Stimulated activated CD8-positive, alpha-beta memory T cell treated with anti-CD3 and anti-CD28 coated beads, Interleukin-4, amount 100 ng/mL, for 24 hours (primary cell): ENCODE measurements around the gene VDR.

Experiments used
- DNase-seq: peaks from one replicate; pipeline ENCODE4 v3.0.0-alpha.2; 2020; ENCODE audit warnings: low read depth

VDR gene

DNA sequence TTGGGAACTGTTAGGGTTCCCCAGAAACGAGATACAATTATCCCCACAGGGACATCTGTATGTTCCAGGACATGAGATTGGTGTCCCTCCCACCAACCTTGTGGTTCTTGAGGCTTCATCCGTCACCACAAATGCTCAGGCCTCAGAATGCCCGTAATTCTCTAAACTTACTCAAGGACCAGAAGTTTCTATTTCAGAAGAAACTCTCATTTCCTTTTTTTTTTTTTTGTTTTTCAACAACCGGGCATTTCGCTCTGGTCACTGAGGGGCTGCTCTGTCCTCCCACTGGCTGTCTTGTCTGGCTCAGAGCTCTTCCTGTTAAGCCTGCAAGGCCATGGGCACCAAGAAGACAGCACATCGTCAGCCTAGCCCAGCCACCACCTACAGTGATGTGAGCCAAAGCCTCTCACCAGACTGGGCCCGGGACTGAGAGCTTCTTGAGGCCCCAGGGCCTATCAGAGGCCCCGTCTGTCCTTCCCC lies 36.2 kb downstream of the VDR start:
- no peak for DNase-seq

GRCh38 chr12:47868041-47868440 lies 36.8 kb downstream of the VDR start:
- no peak for DNase-seq

DNA sequence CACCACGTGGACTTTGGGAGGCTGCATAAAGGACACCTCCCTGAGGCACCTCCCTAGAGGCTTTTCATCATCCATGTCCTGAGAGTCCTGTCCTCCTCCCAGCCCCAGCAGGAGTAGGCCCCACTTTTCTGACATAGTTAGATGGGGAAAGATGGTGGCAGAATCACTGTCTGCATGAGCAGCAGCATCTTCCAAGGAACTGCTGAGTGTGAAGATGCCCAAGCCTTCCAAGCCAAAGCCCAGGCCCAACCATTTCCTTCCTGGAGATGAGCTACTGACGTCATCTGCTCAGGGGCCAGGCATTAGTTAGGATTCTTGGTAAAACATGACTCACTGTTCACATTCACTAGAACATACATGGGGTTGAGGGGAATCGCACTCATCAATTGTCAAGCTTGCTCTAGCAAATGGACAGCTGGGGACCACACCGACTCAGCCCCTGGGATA lies 37.3 kb downstream of the VDR start:
- DNase-seq: no peak

DNA sequence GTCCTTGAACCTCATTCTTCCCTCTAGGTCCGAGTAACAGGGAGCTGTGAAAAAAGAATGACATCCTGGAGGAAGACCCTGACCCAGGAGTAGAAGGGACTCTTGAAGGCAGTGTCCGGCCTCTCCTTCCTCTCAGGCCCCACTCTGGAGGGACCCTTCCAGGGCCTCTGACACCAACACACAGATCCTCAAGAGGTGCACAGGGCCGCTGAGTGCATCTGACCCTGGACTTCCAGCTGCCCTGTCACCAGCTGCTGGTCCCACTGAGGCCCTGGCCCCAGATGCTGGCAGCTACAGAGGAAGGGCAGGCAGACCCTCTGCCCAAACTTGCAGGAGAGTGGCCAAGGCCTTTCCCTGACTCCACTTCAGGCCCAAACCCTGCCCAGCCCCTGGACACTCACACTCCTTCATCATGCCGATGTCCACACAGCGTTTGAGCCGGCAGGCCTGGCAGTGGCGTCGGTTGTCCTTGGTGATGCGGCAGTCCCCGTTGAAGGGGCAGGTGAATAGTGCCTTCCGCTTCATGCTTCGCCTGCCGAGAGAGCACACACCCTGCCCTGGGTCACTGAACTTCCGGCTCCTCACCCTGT lies 40.1 kb downstream of the VDR start:
- no peak for DNase-seq

DNA sequence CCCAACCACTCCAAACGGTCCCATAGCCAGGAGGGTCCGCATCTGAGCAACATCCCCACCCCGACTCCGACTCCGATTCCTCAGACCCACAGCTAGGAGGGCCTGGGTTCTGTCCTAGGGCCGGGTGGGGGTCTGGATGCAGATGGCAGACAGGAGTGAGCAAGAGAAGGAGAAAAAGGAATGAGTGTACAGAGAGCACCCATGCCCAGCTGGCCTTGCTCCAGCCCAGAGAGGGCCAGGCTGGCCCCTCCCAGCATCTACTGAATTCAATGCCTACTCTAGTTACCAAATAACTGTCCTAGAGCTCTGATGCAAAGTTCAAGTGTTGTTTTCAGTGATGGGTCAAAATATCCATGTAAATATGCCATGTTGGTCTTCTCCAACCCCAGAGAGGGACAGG lies 40.8 kb downstream of the VDR start:
- no peak for DNase-seq

DNA sequence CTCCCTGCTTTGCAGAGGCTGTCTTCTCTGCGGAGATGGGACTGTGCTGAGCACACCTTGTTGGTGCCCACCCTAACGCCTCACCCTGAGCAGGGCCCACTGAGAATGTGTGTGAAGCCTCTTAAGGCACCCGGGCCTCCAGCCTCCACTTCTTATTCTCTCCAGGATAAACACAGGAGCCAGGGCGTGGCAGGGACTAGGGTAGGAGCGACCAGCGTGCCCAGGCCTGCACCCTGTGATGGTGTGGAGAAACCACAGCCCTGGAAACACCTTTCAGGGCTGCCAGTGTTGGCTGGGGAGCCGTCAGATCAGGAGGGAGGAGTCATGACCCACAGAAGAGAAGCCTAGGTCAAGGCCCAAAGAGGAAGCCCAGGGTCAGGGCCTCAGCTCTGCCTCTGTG lies 41.3 kb downstream of the VDR start:
- no peak for DNase-seq

GRCh38 chr12:47862881-47863280 lies 41.9 kb downstream of the VDR start:
- DNase-seq: no peak

DNA sequence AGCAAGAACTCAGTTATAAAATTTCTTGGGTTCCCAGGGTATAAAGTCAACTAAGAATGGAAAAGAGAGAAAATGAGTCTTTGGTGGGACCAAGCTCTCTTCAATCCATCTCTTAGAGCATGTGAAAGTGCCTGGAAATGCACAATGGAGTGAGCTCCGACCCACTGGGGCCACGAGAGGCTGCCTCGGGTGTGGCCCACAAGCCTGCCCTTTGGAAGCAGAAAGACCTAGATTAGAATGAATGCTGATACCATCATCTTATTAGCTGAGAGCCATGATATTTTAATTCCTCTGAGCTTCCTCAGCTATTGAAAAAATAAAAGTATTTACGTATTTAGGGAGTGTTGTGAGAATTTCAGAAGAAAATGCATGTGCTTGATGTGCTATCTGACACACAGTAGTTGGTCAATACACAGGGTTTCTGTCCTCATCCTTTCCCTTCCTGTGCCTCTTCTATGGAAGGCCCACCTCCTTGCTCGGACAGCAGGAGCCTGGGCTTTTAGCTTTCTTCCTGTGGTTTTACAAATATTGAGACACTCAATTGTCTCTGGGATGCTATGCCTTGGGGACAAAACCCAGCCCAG lies 42.5 kb downstream of the VDR start:
- DNase-seq: no peak

- no peak for DNase-seq
Observed at GRCh38 chr12:47860873-47861272, 43.9 kb downstream of the VDR start.

- DNase-seq: no peak
Observed at GRCh38 chr12:47860279-47860841, 44.4 kb downstream of the VDR start.

DNA sequence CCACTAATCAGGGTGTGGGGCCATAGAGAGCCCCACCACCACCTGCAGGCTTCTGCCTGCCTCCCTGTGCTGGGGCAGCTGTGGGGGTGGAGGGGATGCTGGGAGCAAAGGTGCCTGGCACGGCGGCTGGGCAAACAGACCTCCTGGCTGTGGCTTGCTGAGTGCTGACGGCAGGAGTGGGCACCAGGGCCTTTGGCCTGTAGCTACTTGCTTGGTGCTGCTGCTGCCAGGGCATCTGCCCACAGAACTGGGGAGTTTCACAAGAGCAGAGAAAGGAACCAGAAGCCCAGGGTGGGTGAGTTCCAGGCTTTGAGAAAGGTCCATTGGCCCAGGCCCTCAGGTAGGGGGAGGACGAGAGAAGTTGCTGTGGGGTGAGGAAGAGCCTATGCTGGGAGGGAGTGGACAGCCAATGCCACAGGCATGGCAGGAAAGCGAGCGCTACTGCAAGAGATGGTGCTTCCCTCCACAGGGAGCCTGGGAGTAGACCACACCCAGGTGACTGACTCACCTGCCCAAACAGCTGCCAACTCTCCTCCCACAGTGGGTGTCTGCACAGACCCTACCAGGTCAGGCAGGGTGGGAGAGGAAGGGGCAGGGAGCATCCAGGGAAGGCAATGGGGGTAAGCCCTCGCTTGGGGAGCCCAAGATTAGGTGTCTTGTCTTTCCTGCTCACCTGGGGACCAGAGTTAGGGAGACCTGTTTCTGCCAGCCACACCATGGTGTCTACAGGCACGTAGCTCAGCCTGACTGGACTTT lies 46.1 kb downstream of the VDR start:
- DNase-seq: no peak

DNA sequence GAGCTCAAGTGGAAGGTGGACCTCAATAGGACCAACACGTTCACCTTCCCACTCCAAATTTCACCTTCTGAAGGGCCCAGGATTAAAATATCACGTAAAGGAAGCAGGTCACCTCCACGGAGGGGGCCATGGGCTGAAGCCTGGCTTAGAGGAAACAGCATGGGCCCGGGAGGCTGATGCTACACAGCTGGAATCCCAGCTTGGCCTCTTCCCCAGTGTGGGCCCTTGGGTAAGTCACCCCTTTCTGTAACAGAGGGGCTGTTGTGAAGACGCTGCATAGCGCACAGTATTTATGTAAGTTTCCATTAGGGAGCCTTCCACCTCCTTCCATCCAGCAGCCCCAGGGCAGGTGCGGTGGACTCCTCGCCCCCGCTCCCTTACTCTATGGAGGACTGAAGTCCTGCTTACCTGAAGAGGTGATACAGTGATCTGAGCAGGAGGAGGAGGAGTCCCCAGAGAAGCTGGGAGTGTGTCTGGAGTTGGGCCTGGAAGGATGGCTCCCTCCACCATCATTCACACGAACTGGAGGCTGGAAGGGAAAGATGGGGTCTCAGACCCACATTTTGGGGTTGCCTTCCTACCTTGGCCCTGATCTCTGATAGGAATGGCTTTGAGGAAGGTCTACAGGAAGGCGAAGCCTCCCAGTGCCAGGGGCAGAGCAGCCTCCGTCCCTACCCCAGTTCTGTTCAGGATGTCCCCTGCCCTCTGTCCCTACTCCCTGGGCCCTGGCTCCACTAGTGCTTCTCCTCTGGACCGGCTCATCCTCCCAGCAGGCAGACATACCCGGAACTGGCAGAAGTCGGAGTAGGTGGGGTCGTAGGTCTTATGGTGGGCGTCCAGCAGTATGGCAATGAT lies 47.8 kb downstream of the VDR start:
- no peak for DNase-seq

- DNase-seq: no peak
Observed at GRCh38 chr12:47856094-47856493, 48.7 kb downstream of the VDR start.

GRCh38 chr12:47855502-47855901 lies 49.3 kb downstream of the VDR start:
- no peak for DNase-seq

DNA sequence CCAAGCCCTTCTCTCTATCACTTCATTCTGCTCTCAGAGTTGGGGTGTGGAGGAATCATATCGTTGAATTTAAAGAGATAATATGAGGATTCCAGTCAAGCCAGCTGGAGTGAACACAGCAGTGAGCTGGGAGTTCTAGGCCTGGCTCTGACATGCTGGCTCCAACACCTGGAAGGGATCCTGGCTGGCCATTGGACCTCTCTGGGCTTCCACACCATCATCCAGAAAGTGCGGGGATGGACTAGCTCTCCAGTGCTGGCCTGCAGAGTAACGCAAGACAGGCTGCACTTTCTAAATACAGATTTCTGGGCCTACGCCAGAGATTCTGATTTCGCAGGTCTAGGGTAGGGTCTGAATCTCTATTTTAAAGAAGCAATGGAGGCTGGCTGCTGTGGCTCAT lies 50.3 kb downstream of the VDR start:
- no peak for DNase-seq

- DNase-seq: no peak
Observed at GRCh38 chr12:47852096-47852571, 52.7 kb downstream of the VDR start.

- DNase-seq: no peak
Observed at GRCh38 chr12:47851303-47851952, 53.4 kb downstream of the VDR start.

GRCh38 chr12:47850153-47851084 lies 54.4 kb downstream of the VDR start:
- no peak for DNase-seq

DNA sequence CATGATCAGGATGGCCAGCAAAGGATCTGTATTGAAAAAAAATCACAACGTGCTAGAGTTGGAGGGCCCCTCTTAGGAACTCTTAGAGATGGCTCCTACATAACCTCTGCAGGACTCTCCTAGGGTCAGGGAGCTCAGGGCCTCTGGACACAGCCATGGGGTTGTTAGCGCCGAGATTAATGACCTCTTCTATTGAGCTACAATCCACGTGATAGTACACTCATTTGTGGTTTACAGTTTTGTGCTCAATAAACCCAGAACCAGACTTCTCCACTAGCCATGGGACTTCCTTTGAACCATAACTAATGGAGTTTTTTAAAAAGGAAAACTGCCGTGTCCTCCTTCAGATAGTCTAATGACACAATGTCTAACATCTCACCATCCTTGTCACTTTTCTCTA lies 55.5 kb downstream of the VDR start:
- no peak for DNase-seq

DNA sequence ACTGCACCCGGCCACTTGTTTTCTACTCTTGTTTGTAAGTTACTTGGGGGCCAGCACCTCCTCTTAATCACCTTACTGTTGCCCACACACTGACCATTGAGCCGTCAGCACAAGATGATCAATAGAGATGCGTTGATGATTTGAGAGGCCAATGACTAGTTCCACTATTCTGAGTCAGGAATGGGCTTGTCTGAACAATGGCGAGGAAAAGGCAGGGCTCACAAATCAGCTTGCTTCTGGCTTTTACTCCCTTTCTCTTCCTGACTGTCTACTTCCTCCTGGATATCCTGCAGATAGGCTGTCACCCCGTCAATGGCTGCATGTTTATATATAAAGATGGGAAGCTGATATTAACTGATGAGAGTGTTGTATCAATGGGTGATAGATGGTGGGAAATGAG lies 55.9 kb downstream of the VDR start:
- no peak for DNase-seq
